NCI-H748 (cell line): ENCODE results near the gene PLEKHN1.

ENCODE experiments used
- DNase-seq: peaks from one replicate; lab custom pipeline; 2025; ENCODE audit not compliant: unreplicated experiment; lab: John Stamatoyannopoulos, UW

Gene PLEKHN1

GRCh38 chr1:966135-966703 lies at the start of gene PLEKHN1:
PLEKHN1 (plus strand) TSS chr1:966482; CDS start chr1:966532, 50 bp downstream.
- no peak for DNase-seq

GRCh38 chr1:917076-917459 lies 49.2 kb upstream of the PLEKHN1 start:
- no peak for DNase-seq

- DNase-seq, result no peak
Observed at GRCh38 chr1:917466-918091, 48.7 kb upstream of the PLEKHN1 start.

GRCh38 chr1:918353-918752 lies 47.9 kb upstream of the PLEKHN1 start:
- no peak for DNase-seq

- DNase-seq, result no peak
Observed at GRCh38 chr1:918843-919242, 47.4 kb upstream of the PLEKHN1 start.

- no peak for DNase-seq
Observed at GRCh38 chr1:919271-919872, 46.9 kb upstream of the PLEKHN1 start.

GRCh38 chr1:920010-920409 lies 46.3 kb upstream of the PLEKHN1 start:
- peak; percentile 34 for DNase-seq

- DNase-seq, result peak; percentile 56
Observed at GRCh38 chr1:920521-920920, 45.8 kb upstream of the PLEKHN1 start.

- peak; percentile 81 for DNase-seq
Observed at GRCh38 chr1:921011-921837, 45.1 kb upstream of the PLEKHN1 start.

- DNase-seq, result peak; percentile 79
Observed at GRCh38 chr1:923131-923990, 42.9 kb upstream of the PLEKHN1 start, which contains the start of gene SAMD11. SAMD11 (plus strand) TSS chr1:923923; CDS start chr1:924432, 509 bp downstream.

- peak; percentile 55 for DNase-seq
Observed at GRCh38 chr1:923991-924655, 42.2 kb upstream of the PLEKHN1 start.

GRCh38 chr1:924656-925560 lies 41.4 kb upstream of the PLEKHN1 start:
- peak; percentile 72 for DNase-seq

GRCh38 chr1:925561-926421 lies 40.5 kb upstream of the PLEKHN1 start:
- peak; percentile 56 for DNase-seq

GRCh38 chr1:927234-927633 lies 39.0 kb upstream of the PLEKHN1 start:
- no peak for DNase-seq

GRCh38 chr1:927748-928147 lies 38.5 kb upstream of the PLEKHN1 start:
- no peak for DNase-seq

GRCh38 chr1:928825-929661 lies 37.2 kb upstream of the PLEKHN1 start:
- DNase-seq, result no peak
